Activated naive CD4-positive, alpha-beta T cell (primary cell): ENCODE results near the gene MARCOL.

ENCODE experiments used
- DNase-seq, 4 experiments: peaks; one replicate each; lab custom pipeline; 2025; lab: John Stamatoyannopoulos, UW

The MARCOL gene

GRCh38 chr5:148238418-148238794, at the start of gene MARCOL:
TSS of gene MARCOL (plus strand) at chr5:148238525. CDS start at chr5:148238598, 73 bp downstream.
- DNase-seq: no peak

GRCh38 chr5:148191010-148191409, 47.3 kb upstream of the MARCOL start:
- no peak for DNase-seq

GRCh38 chr5:148193202-148193601, 45.1 kb upstream of the MARCOL start:
- DNase-seq: no peak

GRCh38 chr5:148201151-148201550, 37.2 kb upstream of the MARCOL start:
- DNase-seq: no peak

GRCh38 chr5:148202531-148203203, 35.7 kb upstream of the MARCOL start, which contains the start of gene SPINK6:
TSS of gene SPINK6 (plus strand) at chr5:148203042. CDS start at chr5:148203097, 55 bp downstream.
- DNase-seq: no peak

- DNase-seq: no peak
These were observed 33.1 kb upstream of the MARCOL start for GRCh38 chr5:148205044-148205806.

- DNase-seq: no peak
These were observed 32.5 kb upstream of the MARCOL start for GRCh38 chr5:148205865-148206264.

- DNase-seq: no peak
These were observed 31.7 kb upstream of the MARCOL start for GRCh38 chr5:148206620-148207019.

- no peak for DNase-seq
These were observed 30.1 kb upstream of the MARCOL start for GRCh38 chr5:148208226-148208625.

GRCh38 chr5:148209151-148209770, 29.1 kb upstream of the MARCOL start:
- DNase-seq: no peak

- no peak for DNase-seq
These were observed 23.6 kb upstream of the MARCOL start for GRCh38 chr5:148214665-148215185.

GRCh38 chr5:148221508-148221907, 16.8 kb upstream of the MARCOL start:
- DNase-seq: no peak

- no peak for DNase-seq
These were observed 14.1 kb upstream of the MARCOL start for GRCh38 chr5:148224117-148224742.

- DNase-seq: no peak
These were observed 9.8 kb upstream of the MARCOL start for GRCh38 chr5:148228392-148228984.

GRCh38 chr5:148229840-148230239, 8.5 kb upstream of the MARCOL start:
- DNase-seq: no peak

- no peak for DNase-seq
These were observed 8.1 kb upstream of the MARCOL start for GRCh38 chr5:148230240-148230639.

- DNase-seq: no peak
These were observed 424 bp upstream of the MARCOL start for GRCh38 chr5:148237785-148238417.

- no peak for DNase-seq
These were observed 10.6 kb downstream of the MARCOL start for GRCh38 chr5:148248894-148249293.

- no peak for DNase-seq
These were observed 17.1 kb downstream of the MARCOL start for GRCh38 chr5:148255456-148255855.

GRCh38 chr5:148259288-148259687, 21.0 kb downstream of the MARCOL start:
- no peak for DNase-seq

- no peak for DNase-seq
These were observed 22.9 kb downstream of the MARCOL start for GRCh38 chr5:148261221-148261620.
